Central memory CD4-positive, alpha-beta T cell (primary cell): ENCODE data around the gene DLG2.

Source experiments
- DNase-seq: peaks from one replicate; pipeline ENCODE4 v3.0.0; 2022

Gene DLG2

DNA sequence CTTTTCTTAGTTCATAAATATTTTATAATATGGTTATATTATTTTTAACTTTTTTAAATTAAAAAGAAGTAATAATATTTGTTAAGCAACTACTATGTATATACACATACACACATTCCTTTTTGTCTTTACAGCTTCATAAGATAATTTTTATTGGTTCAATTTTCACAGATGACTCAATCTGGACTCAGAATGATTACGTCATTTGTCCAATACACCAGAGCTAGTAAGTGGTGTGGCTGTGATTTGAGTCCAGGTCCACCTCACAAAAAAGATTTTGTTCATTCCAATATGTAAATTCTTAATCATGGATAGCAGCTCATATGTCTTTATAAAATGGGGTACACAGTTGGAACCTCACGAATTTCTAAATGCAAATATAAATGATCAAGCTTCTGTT lies 1014.5 kb downstream of the DLG2 start:
- DNase-seq: no peak

DNA sequence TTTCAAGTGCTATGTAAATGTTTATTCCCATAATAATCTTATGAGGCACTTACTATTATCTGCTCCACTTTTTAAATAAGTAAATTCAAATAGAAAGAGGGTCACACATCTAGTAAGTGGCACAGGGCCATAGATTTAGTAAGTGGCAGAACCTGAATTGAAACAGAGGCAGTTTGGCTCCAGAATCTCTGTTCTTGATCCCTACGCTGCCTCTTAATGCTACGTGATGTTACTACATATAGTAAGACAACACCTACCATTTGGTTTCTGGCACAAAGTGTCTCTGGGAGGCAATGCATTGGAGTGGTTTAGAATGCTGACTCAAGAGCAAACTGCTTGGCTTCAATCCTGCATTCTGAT lies 1018.3 kb downstream of the DLG2 start:
- DNase-seq: no peak

GRCh38 chr11:84607975-84608836 lies 1018.9 kb downstream of the DLG2 start:
- no peak for DNase-seq

DNA sequence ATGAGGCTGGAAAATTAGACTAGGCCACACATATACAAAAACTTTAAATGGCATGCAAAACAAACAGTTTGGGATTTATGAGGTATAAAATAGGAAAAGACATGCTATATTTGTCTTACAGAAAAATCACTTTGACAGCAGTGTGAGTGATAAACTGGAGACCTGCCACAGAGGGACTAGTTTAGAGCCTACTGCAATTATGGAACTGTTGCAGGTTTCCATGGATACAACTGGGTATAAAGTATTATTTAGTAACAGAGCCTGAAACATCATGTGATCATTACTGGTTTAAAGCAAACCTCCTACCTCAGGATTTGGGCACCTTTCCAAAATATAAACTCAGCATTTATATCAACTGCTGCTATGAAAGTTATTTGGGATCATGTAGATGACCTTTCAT lies 1032.5 kb downstream of the DLG2 start:
- no peak for DNase-seq

DNA sequence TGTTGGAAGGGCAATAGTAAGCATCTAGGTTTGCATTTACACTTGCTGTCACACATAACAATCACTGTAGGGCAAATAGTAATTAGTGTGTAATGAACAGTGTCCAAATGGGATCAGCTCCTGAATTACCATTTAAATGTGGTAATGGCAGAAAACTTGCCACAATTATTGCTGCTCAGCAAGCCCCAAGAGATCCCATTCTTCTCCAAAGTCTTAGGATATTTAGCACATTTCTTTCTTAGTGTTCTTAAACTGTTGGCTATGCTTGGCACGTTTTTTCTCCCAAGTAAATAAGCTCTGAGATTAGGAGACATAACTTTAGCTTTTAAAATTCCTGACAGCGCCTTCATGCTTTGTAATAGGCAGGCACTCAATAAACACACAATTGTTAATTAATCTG lies 1037.0 kb downstream of the DLG2 start:
- no peak for DNase-seq

GRCh38 chr11:84588131-84588829 lies 1038.9 kb downstream of the DLG2 start:
- DNase-seq: no peak

DNA sequence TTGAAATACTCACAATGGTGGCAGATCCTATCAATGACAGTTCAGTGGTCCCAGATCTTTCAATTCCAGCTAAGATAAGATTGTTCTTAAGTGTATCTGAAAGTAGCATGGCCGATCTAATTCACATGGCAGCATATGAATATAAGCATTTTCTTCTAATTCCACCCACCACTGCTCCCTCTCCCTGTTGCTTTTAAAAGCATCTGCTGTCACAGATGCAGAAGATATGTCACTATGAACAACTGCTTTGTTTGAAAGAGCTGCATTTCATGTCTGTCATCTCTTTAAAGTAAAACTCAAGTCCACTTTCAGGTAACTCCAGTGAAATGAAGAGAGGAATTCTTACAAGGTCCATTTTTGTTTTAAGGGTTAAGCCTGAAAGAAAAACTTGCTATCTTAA lies 1044.0 kb downstream of the DLG2 start:
- DNase-seq: no peak

DNA sequence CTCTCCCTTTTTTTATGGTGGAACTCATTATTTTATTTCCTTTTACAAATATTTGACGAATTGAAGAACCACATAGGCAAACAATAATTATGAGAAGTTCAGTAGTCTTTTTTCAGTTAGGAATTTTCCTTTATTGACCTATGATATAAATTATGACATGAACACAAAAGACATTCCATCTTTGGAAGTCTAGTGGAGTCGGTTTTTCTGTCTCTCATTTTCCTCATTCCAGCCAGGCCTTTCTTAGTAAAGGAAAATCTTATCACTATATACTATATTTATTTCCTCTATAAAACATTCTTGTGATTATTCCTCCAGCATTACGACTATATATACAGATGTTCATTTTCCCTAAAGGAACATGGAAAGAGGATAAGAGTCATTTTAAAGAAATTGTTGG lies 1046.1 kb downstream of the DLG2 start:
- no peak for DNase-seq

DNA sequence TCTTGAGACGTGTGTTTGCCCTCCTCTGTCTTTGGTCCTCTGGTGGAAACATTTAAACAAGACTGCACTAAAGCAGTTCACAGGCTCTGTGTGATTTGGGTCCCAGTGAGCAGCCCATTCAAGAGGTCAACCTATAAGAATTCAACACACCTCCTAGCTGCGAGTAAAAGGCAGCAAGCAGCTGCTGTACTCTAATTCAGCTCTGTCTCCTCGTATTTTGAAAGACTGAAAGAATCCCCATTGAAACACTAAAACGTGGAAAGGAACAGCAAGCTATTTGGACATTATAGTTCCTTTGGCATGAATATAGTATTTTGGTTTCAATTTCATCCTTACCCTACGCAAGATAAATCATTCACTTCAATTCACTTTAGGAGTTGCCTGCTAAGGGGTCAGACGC lies 1046.7 kb downstream of the DLG2 start:
- DNase-seq: no peak

GRCh38 chr11:84573868-84574267 lies 1053.3 kb downstream of the DLG2 start:
- no peak for DNase-seq

DNA sequence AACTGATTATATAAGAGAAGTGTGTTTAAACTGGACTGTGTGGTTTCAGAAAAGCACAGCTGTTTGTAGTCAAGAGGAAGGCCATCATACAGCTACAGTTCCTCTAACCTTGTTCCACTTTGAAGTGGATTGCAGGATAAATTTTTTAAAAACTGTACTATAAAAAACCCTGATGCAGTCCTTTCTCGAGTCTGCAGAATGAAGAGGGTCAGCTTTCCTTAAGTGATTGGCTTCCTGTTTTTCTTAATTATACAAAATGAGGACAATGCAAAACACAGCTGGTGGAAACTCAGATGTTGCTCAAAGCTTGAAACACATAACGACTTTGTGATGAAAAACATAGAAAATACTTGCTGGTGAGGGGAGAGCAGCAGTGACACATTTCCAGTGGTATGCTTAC lies 1060.5 kb downstream of the DLG2 start:
- no peak for DNase-seq

- no peak for DNase-seq
Measured at GRCh38 chr11:84564867-84565184, 1062.3 kb downstream of the DLG2 start.

- DNase-seq: no peak
Measured at GRCh38 chr11:84564180-84564866, 1062.8 kb downstream of the DLG2 start.

- no peak for DNase-seq
Measured at GRCh38 chr11:84563356-84563755, 1063.8 kb downstream of the DLG2 start.

- DNase-seq: no peak
Measured at GRCh38 chr11:84560206-84560605, 1066.9 kb downstream of the DLG2 start.

- no peak for DNase-seq
Measured at GRCh38 chr11:84558085-84558905, 1068.8 kb downstream of the DLG2 start.

- DNase-seq: no peak
Measured at GRCh38 chr11:84552791-84553190, 1074.4 kb downstream of the DLG2 start.

- DNase-seq: no peak
Measured at GRCh38 chr11:84549217-84549616, 1077.9 kb downstream of the DLG2 start.

DNA sequence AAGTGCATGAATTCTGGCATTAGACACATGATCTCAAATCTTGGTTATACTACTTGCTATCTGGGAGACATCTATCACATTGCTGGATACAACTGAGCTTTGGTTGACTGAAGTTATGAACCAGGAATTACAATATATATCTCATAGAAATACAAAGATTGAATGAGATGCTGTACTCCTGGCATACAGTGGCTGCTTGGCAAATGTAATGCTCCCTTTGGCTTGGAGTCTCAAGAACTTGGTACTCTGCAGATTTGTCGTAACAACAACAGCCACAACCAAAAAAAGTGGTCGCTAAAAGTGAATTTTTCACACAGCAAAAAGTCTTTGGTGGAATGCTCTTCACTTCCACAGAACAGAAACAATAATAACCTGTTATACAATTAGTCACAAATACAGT lies 1082.6 kb downstream of the DLG2 start:
- DNase-seq: no peak

DNA sequence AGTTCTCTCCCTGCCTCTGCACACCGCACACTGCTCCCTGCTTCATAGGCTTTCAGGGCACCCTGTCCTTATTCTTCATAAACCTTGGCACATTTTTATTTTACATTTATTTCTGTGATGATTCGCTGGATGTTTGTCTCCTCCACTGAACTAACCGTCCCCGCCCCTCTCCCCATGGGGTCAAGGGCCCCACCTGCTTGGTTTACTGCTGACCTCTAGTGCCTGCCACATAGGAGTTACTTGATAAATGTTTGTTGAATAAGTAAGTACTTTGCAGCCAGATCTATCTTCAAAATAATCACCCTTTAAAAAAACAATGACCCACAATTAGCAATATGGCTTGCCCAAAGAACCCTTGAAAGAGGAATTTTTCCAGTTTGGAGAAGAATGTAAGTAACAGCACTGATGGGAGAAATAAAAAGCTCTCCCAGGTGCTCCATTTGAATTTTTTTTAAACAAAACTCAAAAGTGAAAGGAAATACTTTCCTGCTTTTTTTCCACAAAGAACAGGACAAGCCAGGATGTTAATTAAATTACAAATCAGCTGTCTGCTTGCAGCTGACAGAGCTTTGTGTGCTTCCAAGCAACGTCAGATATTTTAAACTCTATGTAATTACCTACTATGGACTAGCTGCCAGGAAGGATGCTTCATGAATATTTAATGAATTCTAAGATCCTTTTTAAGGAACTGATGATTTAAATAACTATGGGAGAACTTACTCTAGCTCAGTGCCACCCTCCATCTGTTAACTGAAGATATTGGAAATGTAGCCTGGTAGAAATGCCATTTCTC lies 1083.6 kb downstream of the DLG2 start:
- DNase-seq: no peak

DNA sequence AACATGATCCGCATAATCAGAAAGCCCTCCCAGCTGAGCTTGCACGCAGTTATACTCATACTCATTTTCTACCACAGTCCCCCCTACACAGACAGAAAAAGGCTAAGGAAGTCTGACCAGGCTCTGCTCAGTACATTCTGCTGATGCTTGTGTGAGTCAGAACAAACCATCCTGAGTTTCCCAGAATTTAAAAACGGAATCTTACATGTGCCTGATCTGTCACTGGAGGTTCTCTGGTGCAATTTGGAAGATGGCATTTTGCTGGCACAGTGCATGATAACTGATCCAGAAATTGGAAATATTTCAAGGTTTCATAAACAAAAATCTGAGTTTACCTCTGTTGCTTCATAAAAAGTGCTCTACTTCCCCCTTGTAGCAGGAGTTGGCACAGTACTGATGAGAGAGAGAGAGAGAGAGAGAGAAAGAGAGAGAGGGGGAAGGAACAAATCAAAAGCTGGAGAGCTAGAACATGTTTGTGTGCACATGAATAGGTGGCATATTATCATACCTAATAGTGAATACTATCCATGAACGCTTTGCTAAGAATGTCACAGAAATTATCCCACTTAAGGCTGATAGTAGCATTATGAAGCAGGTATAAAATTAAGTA lies 1085.3 kb downstream of the DLG2 start:
- no peak for DNase-seq

- DNase-seq: no peak
Measured at GRCh38 chr11:84536456-84536855, 1090.7 kb downstream of the DLG2 start.
